ENCODE measurements around the gene JUP. TPM values are rescaled to one million over a fixed set of nuclear protein-coding genes. Genes with fewer than 3 reads are reported as not detected.
A peak's percentile ranks its signal among the peaks of the same experiment; 100 is the strongest.

Gene JUP
- total and polyA plus RNA-seq, 2 of the 13 experiments (the other 11 are each of a cell fraction or from before 2014, with no cell fraction given): 12.1 to 20.6 TPM

DNA sequence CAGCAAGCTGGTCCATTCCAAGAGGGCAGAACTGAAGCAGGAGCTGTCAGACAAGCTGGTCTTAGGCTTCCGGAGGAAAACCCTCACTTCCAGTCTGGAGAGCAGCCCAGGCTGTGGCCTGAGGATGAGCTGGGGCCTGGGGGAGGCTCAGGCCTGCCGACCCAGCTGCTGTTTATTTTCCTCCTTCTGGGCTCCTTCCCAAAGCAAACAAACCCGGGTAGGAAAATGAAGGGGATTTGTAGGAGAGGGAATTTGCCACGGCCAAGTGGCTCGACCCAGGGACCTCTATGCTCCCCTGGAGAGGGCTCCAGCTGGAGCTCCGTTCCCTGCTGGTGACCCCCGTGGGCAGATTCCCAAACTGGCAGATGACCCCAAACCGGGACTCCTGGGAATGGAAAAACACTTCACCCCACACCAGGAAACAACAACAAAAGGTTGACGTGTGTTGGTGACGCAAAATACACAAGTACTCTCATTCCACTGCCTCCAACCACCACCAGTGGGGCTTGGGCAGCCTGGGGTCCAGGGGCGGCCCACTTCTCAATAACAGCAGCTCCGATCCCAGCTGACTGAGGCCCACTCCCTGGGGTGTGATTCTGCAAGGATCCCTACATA, 8.8 kb downstream of the JUP start (continued):
- TF ChIP-seq ZNF619 (CRISPR knock-in tag; IDR thresholded peaks at IDR 0.05) (no peak), RFXAP (CRISPR knock-in tag; IDR thresholded peaks at IDR 0.05; ENCODE audit: borderline replicate concordance) (0 out of 2 replicates have a peak, but pooled peaks have one; percentile 25), ZNF75D (CRISPR knock-in tag; IDR thresholded peaks at IDR 0.05; ENCODE audit: borderline replicate concordance) (no peak), SALL1 (CRISPR knock-in tag; IDR thresholded peaks at IDR 0.05) (peak; percentile 65; the same call in 1 of the 2 replicates), GLI4 (CRISPR knock-in tag; IDR thresholded peaks at IDR 0.05; ENCODE audit: borderline replicate concordance) (0 out of 2 replicates have a peak, but pooled peaks have one; percentile 51), SNRNP70 (IDR thresholded peaks at IDR 0.05; ENCODE audit: low read depth, low read length) (no peak), ZNF205 (CRISPR knock-in tag; IDR thresholded peaks at IDR 0.05) (0 out of 2 replicates have a peak, but pooled peaks have one; percentile 12), KAT7 (CRISPR knock-in tag; IDR thresholded peaks at IDR 0.05; ENCODE audit: borderline replicate concordance) (peak; percentile 78; the same call in 1 of the 2 replicates), ZNF772 (CRISPR knock-in tag; IDR thresholded peaks at IDR 0.05) (no peak; the same call in none of the 2 replicates), POLR2G (IDR thresholded peaks at IDR 0.05; ENCODE audit: low read depth, low read length) (peak; percentile 59), ONECUT2 (CRISPR knock-in tag; IDR thresholded peaks at IDR 0.05) (0 out of 2 replicates have a peak, but pooled peaks have one; percentile 32), ZNF367 (CRISPR knock-in tag; IDR thresholded peaks at IDR 0.05; ENCODE audit: borderline replicate concordance) (no peak), HDAC2 (CRISPR knock-in tag; IDR thresholded peaks at IDR 0.05) (0 out of 2 replicates have a peak, but pooled peaks have one; percentile 7), KDM3A (CRISPR knock-in tag; IDR thresholded peaks at IDR 0.05; ENCODE audit: low read depth) (peak; percentile 41; the same call in 1 of the 2 replicates), HMG20A (CRISPR knock-in tag; IDR thresholded peaks at IDR 0.05; ENCODE audit: borderline replicate concordance) (peak; percentile 80), HMG20B (CRISPR knock-in tag; conservative IDR thresholded peaks at IDR 0.05) (no peak; the same call in 1 of the 2 replicates), KDM2A (CRISPR knock-in tag; IDR thresholded peaks at IDR 0.05; ENCODE audit: borderline replicate concordance, low read depth) (peak; percentile 62), KAT8 (CRISPR knock-in tag; IDR thresholded peaks at IDR 0.05) (peak; percentile 74), YEATS2 (CRISPR knock-in tag; IDR thresholded peaks at IDR 0.05; ENCODE audit: borderline replicate concordance) (peak; percentile 42; the same call in 1 of the 2 replicates), ZNF564 (CRISPR knock-in tag; IDR thresholded peaks at IDR 0.05) (no peak), GATAD2A (CRISPR knock-in tag; IDR thresholded peaks at IDR 0.05) (peak; percentile 82), RCOR2 (CRISPR knock-in tag; IDR thresholded peaks at IDR 0.05) (peak; percentile 69; the same call in 1 of the 2 replicates), ZNF317 (CRISPR knock-in tag; IDR thresholded peaks at IDR 0.05) (peak; percentile 62; the same call in 1 of the 2 replicates)
- TF ChIP-seq, protein P1, sequence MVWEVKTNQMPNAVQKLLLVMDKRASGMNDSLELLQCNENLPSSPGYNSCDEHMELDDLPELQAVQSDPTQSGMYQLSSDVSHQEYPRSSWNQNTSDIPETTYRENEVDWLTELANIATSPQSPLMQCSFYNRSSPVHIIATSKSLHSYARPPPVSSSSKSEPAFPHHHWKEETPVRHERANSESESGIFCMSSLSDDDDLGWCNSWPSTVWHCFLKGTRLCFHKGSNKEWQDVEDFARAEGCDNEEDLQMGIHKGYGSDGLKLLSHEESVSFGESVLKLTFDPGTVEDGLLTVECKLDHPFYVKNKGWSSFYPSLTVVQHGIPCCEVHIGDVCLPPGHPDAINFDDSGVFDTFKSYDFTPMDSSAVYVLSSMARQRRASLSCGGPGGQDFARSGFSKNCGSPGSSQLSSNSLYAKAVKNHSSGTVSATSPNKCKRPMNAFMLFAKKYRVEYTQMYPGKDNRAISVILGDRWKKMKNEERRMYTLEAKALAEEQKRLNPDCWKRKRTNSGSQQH (CRISPR knock-in tag; IDR thresholded peaks at IDR 0.05; ENCODE audit: low read depth): no peak
- TF ChIP-seq, protein P2, sequence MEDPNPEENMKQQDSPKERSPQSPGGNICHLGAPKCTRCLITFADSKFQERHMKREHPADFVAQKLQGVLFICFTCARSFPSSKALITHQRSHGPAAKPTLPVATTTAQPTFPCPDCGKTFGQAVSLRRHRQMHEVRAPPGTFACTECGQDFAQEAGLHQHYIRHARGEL (CRISPR knock-in tag; IDR thresholded peaks at IDR 0.05): 0 out of 2 replicates have a peak, but pooled peaks have one; percentile 47
- TF ChIP-seq, protein P3, sequence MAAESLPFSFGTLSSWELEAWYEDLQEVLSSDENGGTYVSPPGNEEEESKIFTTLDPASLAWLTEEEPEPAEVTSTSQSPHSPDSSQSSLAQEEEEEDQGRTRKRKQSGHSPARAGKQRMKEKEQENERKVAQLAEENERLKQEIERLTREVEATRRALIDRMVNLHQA (CRISPR knock-in tag; IDR thresholded peaks at IDR 0.05): no peak
- TF ChIP-seq, protein P4, sequence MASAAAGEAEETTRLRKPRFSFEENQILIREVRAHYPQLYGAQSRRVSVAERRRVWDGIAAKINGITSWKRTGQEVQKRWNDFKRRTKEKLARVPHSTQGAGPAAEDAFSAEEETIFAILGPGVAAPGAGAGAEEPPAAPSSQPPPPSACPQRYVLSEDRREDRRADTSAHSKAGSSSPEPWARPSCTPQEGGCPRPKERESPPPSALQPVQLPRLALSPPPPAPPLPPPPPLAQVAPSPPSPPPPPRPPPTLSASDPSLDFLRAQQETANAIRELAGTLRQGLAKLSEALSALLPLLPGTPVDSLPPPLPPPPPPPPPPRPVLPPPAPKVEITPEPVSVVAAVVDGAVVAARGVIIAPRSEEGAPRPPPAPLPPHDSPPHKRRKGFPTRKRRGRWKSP (CRISPR knock-in tag; IDR thresholded peaks at IDR 0.05): 0 out of 2 replicates have a peak, but pooled peaks have one; percentile 54
- TF ChIP-seq, protein P5, sequence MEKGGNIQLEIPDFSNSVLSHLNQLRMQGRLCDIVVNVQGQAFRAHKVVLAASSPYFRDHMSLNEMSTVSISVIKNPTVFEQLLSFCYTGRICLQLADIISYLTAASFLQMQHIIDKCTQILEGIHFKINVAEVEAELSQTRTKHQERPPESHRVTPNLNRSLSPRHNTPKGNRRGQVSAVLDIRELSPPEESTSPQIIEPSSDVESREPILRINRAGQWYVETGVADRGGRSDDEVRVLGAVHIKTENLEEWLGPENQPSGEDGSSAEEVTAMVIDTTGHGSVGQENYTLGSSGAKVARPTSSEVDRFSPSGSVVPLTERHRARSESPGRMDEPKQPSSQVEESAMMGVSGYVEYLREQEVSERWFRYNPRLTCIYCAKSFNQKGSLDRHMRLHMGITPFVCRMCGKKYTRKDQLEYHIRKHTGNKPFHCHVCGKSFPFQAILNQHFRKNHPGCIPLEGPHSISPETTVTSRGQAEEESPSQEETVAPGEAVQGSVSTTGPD (CRISPR knock-in tag; IDR thresholded peaks at IDR 0.05): peak; percentile 75; the same call in 1 of the 2 replicates
